ENCODE measurements around the gene AQP12B. TPM values are rescaled to one million over a fixed set of nuclear protein-coding genes. Genes with fewer than 3 reads are reported as not detected.
"Not testable (repeated sequence)": the region's sequence is repeated elsewhere in the genome, so short reads cannot be mapped to it uniquely, and the experiment has no call there.

The AQP12B gene
- total RNA-seq, 2 experiments from 2014 or later = not detected

DNA sequence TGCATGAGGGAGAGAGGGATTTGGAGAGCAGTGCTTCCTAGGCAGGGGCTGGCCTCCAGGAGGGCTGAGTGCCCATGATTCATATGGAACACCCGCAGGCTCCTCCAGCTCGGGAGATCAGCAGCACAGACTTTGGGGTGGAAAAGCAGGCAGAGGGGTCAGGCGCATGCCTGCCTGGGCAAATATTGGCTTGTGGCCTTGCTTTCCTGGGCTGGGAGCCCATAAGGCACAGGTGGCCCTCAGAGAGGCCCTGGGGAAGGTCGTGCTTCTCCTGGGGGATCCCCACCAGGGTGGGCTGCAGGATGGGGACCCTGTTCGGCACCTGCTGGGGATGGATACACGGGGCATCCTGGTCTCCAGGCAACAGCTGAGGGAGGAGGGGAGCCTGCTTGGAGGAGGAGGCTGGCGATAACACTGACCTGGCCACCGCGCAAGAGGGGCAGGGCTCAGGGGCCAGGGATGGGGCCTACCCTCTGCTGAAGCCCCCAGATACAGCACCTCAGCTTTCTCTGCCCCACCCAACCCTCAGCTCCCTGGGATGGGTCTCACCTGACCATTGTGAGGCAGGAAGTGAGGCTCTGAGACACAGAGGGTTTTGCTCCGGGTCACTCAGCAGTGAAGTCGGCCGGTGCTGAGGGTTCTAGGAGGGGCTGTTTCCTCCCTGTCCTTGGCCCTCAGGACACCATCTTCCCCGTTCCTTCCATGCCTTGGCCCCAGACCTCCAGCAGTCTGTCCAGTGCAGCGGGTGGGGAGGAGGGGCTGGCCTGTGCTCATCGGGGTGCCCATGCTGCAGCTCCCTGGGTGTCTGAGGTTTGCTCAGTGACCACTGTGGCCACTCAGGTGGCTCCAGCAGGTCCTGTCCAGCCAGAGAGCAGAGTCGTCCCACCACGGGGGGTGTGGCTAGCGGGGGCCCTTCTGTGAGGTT is 21.0 kb upstream of the AQP12B start:
- no peaks in the 10 kb centered on the region for H3K9me3 Mint-ChIP-seq
- peaks cover 18% of the 10 kb centered on the region for H3K27me3 Mint-ChIP-seq
- H3K4me1 Mint-ChIP-seq (ENCODE audit: low read depth) = peaks cover 13% of the 10 kb centered on the region
- no peak overlapping the region for H3K4me3 Mint-ChIP-seq
- H3K27ac Mint-ChIP-seq = no peak overlapping the region
- POLR2A ChIA-PET = interaction anchor here (0.9 kb wide), 1 partner anchor 116 kb away, joined by 3 read pairs; no protein-coding TSS in a partner anchor
- CTCF ChIA-PET = interaction anchor here (0.9 kb wide), 1 partner anchor 190 kb away, joined by 3 read pairs; no protein-coding TSS in a partner anchor
- intact Hi-C loops (cut with micrococcal nuclease) = loop anchor here (10.0 kb wide), 1 partner anchor 189 kb away; no protein-coding TSS in a partner anchor
- no peak for DNase-seq
- no peaks in the 10 kb centered on the region for H3K36me3 Mint-ChIP-seq

DNA sequence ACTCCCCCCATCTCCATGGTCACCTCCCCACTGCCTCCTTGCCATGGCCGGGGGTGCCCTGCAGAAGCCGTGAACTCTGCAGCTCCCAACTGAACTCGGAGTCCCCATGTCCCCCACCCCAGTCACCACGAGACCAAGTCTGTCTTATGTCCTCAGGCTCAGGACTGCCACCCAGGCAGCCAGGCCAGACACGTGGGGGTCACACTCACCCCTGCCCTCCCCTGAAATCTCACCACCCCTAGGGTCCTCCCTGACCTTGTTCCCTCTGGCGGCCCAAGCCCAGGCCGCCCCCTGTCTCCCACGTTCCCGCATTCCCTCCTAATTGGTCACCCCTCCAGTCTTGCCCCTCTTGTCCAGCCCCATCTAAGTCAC is 19.9 kb upstream of the AQP12B start:
- DNase-seq = no peak
- Mint-ChIP-seq H3K4me1 (ENCODE audit: low read depth) (peaks cover 13% of the 10 kb centered on the region), H3K9me3 (no peaks in the 10 kb centered on the region), H3K27me3 (peaks cover 18% of the 10 kb centered on the region), H3K4me3 (no peak overlapping the region), H3K36me3 (no peaks in the 10 kb centered on the region), H3K27ac (no peak overlapping the region)
- ChIA-PET CTCF (no interaction called here), POLR2A (no interaction called here)
- intact Hi-C loops (cut with micrococcal nuclease) = loop anchor here (10.0 kb wide), 1 partner anchor 188 kb away; no protein-coding TSS in a partner anchor

DNA sequence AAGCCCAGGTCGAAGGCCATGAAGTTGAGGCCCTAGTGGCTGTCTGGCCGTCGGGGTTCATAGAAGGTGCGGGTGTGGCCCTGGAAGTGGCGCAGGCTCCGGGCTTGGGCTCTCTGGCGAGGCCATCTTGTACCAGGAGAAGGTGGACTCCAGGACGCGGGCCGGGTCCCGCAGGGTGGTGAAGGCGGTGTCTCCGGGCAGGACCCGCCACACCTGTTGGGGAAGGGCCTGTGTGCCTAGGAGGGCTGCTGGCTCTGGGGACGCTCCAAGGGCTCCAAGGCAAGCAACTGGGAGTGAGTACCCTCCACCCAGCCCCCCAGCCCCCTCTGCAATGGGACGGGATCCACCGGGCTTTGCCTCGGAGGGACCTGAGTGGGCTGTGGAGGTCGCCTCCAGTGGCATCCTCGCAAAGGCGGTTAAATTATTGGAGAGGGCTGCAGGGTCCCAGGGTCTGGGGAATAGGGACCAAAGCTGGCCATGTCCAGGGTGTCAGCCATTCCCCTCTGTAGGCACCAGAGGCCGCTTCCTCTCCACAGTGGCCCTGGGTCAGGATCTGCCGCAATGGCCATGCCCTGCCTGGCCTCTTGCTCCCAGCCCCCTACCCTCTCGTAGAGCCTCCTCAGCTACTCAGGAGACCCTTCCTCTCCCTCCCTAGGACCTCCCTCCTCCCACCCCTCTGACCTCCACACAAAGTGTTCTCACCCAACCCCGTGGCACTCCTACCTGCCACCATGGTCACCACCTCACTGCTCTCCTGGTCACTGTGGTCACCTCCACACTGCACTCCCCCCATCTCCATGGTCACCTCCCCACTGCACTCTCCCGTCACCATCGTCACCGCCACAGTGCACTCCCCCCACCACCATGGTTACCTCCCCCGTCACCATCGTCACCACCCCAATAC is 19.3 kb upstream of the AQP12B start:
- peaks cover 13% of the 10 kb centered on the region for H3K4me1 Mint-ChIP-seq (ENCODE audit: low read depth)
- intact Hi-C loops (cut with micrococcal nuclease) = loop anchor here (10.0 kb wide), 1 partner anchor 187 kb away; no protein-coding TSS in a partner anchor
- H3K27me3 Mint-ChIP-seq = peaks cover 18% of the 10 kb centered on the region
- POLR2A ChIA-PET = no interaction called here
- H3K9me3 Mint-ChIP-seq = no peaks in the 10 kb centered on the region
- no peak overlapping the region for H3K27ac Mint-ChIP-seq
- CTCF ChIA-PET = no interaction called here
- H3K36me3 Mint-ChIP-seq = no peaks in the 10 kb centered on the region
- no peak for DNase-seq
- H3K4me3 Mint-ChIP-seq = no peak overlapping the region

DNA sequence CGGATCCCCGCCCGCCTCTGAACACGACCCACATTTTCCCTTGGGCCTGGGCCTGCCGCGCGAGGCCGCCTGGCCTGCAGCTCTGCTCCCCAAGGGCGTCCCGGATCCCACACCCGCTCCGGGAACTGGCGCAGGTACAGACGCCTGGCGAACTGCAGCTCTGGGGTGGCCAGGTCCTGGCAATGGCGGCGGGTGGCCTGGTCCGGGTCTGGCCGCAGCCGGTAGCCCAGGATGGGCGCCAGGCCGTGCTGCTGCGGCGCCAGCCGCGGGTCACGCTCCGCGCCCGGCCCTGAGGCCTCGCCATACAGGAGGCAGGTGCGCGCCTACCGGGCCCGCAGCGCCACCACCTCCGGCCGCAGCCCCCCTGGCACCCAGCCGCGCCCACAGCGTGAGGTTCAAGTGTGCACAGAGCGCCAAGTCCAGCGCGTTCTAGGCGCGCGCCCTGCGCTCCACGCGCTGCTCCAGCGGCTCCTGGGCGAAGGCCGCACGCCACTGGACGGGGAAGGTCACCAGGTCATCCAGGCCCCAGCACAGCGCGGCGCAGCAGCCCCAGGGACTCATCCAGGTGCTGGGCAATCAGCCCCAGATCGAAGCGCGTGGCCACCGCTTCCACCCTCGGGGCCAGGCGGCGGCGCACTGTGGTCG is 18.5 kb upstream of the AQP12B start:
- Mint-ChIP-seq H3K27ac (no peak overlapping the region), H3K4me3 (no peak overlapping the region), H3K36me3 (no peaks in the 10 kb centered on the region), H3K27me3 (peaks cover 18% of the 10 kb centered on the region), H3K4me1 (ENCODE audit: low read depth) (peaks cover 13% of the 10 kb centered on the region), H3K9me3 (no peaks in the 10 kb centered on the region)
- ChIA-PET POLR2A (no interaction called here), CTCF (no interaction called here)
- no peak for DNase-seq
- intact Hi-C loops (cut with micrococcal nuclease) = loop anchor here (10.0 kb wide), 1 partner anchor 186 kb away; no protein-coding TSS in a partner anchor

DNA sequence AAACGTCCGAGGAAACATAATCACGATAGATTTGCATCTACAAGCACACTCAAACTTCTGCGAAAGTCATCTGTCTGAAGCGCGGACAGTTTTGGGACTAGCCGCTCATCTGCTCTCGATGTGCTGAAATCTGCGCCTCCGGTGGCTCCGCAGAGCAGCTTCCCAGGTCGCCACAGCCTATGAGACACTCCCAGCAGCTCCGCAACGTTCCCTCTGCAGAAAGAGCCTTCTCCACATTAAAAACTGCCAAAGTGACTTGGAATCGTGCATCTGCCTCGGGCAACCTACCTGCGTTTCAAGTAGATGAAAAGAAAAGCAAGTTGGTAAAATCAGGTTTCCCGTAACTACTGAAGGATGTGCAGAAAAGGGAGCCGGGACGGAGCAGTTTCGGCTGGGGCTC is 17.9 kb upstream of the AQP12B start:
- H3K36me3 Mint-ChIP-seq, H3K27ac Mint-ChIP-seq, DNase-seq, H3K4me3 Mint-ChIP-seq, CTCF ChIA-PET, POLR2A ChIA-PET, H3K9me3 Mint-ChIP-seq: not testable (repeated sequence)
- H3K4me1 Mint-ChIP-seq (ENCODE audit: low read depth) = peaks cover 13% of the 10 kb centered on the region
- intact Hi-C loops (cut with micrococcal nuclease) = loop anchor here (10.0 kb wide), 1 partner anchor 186 kb away; no protein-coding TSS in a partner anchor
- H3K27me3 Mint-ChIP-seq = peaks cover 16% of the 10 kb centered on the region

DNA sequence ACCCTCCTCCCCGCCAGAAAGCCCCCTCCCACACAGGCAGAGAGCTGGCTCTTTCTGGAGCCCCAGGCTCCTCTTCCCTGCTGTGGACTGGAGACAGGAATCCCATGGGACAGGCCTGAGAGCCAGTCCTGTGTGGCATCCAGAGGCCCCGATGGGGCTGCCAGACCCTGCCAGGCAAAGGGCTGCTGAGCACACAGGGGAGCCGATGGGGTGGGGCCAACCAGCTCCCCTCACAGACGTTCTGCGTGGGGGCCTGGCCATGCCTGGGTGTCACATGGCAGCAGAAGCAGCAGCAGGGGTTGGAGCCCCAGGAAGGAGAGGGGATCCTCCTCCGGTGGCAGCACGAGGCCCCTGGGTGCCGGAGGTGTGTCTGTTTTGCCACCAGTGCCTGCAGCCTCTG is 17.1 kb upstream of the AQP12B start:
- not testable (repeated sequence) for H3K27me3 Mint-ChIP-seq

DNA sequence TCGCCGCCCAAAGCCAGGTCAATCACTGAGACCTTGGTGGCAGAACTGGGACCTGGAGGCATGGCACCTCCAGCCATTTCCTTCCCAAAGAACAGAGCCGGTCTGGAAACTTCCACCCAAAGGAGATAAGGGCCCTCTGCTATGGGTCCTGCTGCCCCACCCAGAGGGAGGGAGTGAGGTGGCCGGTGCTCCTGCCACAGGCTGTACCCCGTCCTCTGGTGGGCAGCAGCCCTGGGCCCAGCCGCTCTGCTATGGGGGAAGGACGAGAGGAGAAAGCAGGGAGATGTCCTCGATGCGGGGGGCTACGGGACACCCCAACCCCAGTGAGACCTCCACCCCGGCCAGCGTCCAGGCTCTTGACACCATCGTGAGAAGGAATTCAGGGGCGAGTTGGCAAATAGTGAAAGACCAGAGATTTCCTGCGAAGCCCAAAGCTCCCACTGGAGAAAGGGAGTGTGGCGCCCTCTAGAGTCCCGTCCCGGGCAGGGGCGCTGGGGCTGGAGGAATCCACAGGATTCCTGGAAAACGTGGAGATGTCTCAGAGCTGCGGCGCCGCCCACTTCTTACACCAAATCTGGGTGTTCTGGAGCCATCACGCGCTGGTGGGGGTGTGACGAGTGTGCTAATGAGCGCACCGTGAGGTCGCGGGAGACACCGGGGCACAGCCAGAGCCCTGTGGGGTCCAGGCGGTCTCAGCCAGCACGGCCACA is 16.3 kb upstream of the AQP12B start:
- intact Hi-C loops (cut with micrococcal nuclease); CTCF ChIA-PET; H3K27ac Mint-ChIP-seq; POLR2A ChIA-PET; H3K9me3 Mint-ChIP-seq; H3K4me3 Mint-ChIP-seq; DNase-seq; H3K4me1 Mint-ChIP-seq (ENCODE audit: low read depth); H3K36me3 Mint-ChIP-seq; H3K27me3 Mint-ChIP-seq: not testable (repeated sequence)

More for the DNA sequence above, 17.1 kb upstream of the AQP12B start:
- DNase-seq; H3K4me1 Mint-ChIP-seq (ENCODE audit: low read depth); H3K4me3 Mint-ChIP-seq; H3K27ac Mint-ChIP-seq; H3K9me3 Mint-ChIP-seq; POLR2A ChIA-PET; H3K36me3 Mint-ChIP-seq: not testable (repeated sequence)
- intact Hi-C loops (cut with micrococcal nuclease) = loop anchor here (10.0 kb wide), 1 partner anchor 185 kb away; no protein-coding TSS in a partner anchor
- CTCF ChIA-PET = interaction anchor here (0.6 to 0.8 kb wide), 2 partner anchors 106 to 186 kb away, joined by 3 read pairs; no protein-coding TSS in a partner anchor

DNA sequence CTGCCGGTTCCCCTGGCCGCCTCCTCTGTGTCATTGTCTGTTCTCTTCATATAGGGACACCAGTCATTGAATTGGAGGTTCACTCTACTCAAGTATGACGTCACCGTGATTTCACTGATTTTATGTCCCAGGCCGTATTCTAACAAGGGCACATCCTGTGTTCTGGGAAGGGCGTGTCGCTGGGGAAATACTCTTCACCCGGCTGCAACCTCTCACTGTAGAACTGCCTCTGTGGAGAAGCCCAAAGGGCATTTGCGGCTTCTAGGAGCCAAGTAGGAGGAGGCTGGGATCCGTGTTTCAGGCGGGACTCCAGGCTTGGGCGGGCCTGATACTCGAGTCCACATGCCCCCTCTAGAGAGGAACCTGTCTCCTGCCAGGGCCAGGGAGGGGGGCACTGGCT is 13.8 kb upstream of the AQP12B start:
- H3K4me3 Mint-ChIP-seq; H3K27ac Mint-ChIP-seq; POLR2A ChIA-PET; H3K36me3 Mint-ChIP-seq; DNase-seq; H3K9me3 Mint-ChIP-seq; H3K4me1 Mint-ChIP-seq (ENCODE audit: low read depth); intact Hi-C loops (cut with micrococcal nuclease); H3K27me3 Mint-ChIP-seq; CTCF ChIA-PET: not testable (repeated sequence)

DNA sequence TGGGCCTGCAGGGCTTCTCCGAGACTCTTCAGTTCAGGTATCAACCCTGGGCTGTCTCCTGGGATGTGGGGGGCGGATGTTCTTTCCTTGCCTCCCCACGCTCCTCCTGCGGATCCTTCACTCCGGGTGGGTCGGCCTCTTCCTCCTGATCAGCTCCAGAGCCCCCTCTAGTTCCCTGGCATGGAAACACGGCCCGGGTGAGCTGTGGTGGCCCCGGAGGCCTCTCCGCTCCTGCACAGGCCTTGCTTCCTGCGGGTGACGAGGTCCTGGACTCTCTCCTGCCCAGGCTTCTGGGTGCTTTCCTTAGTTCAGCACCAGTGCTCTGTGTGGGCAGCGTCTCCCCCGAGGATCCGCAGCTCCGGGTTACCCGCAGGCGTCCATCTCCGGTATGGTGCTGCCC is 12.9 kb upstream of the AQP12B start:
- H3K4me3 Mint-ChIP-seq; H3K36me3 Mint-ChIP-seq; POLR2A ChIA-PET; H3K27ac Mint-ChIP-seq; DNase-seq; H3K4me1 Mint-ChIP-seq (ENCODE audit: low read depth); H3K9me3 Mint-ChIP-seq; intact Hi-C loops (cut with micrococcal nuclease); CTCF ChIA-PET; H3K27me3 Mint-ChIP-seq: not testable (repeated sequence)

DNA sequence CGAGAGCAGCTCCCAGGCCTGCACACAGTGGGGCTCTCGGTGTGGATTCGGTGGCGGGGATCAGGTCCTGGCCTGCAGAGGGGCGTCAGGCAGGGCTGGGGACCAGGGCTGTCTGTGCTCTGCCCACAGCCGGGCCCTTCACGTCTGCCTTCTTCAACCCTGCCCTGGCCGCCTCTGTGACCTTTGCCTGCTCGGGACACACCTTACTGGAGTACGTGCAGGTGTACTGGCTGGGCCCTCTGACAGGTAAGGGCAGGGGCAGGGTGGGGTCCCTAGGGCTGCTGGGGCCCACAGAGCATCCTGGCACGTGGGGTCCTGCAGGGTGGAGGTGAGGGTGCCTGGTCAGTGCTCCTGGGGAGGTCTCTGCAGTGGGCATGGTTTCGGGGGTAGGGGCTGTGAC is 11.6 kb upstream of the AQP12B start:
- POLR2A ChIA-PET; H3K4me1 Mint-ChIP-seq (ENCODE audit: low read depth); intact Hi-C loops (cut with micrococcal nuclease); H3K9me3 Mint-ChIP-seq; H3K27ac Mint-ChIP-seq; H3K4me3 Mint-ChIP-seq; CTCF ChIA-PET; H3K36me3 Mint-ChIP-seq; DNase-seq; H3K27me3 Mint-ChIP-seq: not testable (repeated sequence)

DNA sequence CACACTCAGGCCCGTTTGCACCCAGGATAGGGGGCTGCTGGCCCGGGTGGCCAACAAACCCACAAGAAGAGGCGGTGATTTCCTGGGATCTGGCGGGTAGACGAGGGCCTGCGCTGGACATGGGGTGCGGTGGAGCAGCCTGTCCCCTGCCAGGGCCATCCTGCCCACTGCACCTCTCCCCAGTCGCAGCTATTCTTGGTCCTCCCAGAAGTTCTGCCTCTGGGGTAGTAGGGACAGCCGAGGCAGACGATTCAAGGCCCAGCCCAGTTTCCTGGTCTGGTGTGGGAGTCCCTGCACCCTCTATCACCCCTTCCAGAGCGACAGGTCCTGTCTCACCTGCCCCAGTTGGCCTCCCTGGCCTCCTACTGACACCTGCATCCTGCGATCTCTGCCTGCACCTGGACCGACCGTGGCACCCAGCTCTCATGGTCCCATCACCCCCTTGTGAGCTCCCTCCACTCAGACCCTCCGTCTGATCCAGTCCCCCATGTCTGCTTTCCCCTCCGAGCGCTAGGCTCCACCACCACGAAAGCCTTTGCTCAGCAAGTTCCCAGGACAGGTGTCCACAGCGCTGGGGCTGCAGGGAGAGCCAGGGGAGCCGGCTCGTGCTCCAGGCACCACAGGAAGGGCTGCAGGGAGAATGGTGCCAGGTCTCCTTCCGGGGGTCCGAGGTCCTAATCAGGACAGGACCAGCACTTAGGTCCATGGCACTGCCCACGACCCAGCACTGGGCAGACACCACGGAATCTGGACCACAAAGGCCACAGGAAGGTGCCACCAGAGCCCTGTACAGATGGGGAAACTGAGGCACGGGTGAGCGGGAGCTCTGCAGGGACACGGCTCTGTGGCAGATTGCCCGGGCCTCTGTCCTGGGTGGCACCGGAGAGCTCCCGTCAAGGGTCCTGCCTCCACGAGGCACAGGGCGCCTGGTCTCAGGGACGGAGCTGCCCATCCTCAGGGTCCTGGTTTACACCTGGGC is 10.2 kb upstream of the AQP12B start:
- H3K27ac Mint-ChIP-seq; DNase-seq; H3K36me3 Mint-ChIP-seq; H3K27me3 Mint-ChIP-seq; H3K4me3 Mint-ChIP-seq; CTCF ChIA-PET; H3K9me3 Mint-ChIP-seq; intact Hi-C loops (cut with micrococcal nuclease); H3K4me1 Mint-ChIP-seq (ENCODE audit: low read depth); POLR2A ChIA-PET: not testable (repeated sequence)
